Activated effector memory CD4-positive, alpha-beta T cell treated with Interleukin-2 at 50 U/mL for 16 hours (primary cell): Measurements from ENCODE around the gene TMEM198.
A peak's percentile ranks its signal among the peaks of the same experiment; 100 is the strongest.

Experiments
- DNase-seq: peaks from one replicate; pipeline ENCODE4 v3.0.0-alpha.2; 2020

The TMEM198 gene

DNA sequence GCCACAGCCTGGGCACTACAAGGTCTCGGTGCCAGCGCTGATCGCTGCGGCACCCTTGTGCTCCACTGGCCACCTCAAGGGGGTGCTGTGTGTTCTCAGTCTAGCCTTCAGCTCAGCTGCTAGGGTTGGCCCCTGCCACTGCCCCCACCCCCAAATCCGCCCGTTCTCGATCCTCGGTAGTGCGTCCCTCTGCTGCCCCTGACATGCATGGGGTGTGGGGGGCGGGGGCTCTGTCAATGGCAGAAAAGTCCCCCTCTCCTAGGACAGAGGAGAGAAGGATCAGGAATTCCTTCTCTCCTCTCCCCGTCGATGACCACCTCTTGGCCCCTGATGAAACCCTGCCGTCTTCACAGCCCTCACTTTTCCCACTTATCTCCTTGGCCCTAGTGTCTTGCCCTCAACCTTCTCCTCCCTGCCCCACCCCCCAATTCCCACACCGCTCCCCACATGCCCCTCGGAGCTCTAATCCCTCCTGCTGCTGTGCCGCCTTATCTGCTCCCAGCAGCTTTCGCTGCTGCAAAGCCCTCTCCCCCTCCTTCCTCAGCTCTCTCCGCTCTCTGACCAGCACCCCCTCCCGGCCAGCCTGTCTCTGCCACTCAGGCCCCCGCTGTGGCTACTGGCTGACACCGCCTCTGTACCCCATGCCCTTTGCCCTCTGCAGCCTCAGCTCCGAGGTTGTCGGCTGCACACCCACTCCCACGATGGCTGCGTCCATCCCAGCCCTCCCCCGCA, 33.9 kb upstream of the TMEM198 start:
- DNase-seq, result peak; percentile 30

DNA sequence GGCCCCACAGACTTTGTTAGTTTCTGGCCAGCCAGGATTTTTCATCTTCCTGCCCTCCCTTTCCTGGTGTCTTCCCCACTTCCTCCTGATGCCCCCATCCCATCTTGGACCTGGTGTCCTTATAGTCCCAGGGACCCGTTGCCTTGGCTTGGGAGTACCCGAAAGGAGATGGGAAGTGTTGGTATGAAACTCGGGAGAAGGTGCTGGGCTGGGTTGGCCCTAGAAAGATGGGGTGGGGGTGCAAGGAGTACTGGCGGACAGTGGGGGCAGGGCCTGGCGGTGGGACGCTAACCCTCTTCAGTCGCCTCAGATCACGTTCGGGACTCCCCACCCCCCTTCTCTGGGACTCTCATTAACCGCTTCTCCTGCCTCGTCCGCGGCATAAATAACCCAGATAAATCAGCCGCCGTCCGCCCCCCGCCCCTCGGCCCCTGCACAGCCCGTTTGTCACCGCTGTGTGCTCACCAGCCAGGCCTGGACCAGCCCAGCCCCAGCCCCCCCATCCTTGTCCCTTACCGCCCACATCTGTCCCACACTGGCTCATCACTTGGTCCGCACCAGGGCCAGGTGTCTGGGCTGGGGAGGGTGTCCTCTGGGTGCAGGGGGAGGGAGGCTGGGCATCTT, 33.2 kb upstream of the TMEM198 start:
- no peak for DNase-seq

DNA sequence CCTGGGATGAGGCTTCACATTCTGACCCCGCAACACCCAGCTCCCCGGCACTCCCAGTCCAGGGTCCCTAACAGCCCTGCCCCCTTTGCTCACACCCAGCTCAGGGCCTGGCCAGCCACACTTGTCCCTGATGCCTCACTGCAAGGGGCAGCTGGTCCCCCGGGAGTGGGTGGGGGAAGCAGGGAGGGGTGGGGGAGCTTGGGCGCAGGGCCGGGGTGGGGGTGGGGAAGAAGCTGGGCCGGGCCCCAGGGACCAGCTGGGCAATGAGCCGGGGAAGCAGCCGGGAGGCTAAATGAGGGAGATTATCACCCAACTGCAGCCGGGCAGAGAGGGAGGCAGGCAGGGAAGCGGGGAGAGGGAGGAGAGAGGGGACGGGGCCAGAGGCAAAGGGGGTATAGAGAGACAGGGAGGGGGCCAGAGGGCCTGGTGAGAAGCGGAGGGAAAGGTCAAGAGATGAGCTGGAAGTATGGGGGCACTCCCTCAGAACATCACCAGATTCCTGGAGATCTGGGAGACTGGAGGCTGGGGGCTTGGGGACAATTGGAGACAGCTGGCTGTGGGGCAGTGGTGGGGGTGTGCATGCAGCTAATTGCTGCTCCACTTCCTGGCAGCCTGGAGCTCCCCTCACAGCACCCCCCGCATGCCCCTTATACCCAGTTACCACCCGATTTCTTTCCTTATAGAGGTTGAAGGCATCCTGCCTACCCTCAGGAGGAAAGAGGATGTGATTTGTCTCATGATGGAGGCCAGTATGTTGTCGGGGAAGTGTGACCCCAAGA, 32.1 kb upstream of the TMEM198 start:
- DNase-seq, result no peak

DNA sequence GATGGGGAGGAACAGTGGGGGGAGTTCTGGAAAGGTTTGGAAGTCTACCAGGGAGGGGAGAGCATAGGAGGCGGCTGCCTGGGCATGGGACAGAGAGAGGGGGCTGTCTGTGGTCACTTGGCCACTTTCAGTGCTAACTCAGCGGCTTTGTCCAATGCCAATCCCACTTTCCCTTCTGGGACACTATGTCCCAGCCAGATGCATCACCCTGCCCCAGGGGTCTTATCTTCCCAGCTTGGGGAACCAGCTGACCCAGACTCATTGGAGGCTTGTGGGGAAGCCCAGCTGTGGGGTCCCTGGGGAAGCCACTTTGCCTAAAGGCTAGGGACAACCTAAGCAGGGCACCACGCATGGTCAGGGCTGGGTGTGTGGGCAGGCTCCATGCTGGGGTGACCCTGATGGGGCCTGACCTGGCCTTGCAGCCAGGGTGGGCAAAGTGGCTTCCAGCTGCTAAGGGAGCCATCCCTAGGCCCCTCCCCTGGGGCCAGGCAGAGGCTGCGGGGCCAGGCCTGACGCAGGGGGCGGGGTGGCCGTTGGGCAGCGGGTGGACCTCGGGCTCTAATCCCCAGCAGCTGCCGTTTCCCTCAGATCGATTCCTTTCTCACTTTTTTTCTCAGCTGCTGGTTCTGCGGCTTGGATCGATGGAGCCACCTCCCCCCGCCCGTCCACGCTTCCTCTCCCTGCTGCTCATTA, 31.2 kb upstream of the TMEM198 start:
- no peak for DNase-seq

DNA sequence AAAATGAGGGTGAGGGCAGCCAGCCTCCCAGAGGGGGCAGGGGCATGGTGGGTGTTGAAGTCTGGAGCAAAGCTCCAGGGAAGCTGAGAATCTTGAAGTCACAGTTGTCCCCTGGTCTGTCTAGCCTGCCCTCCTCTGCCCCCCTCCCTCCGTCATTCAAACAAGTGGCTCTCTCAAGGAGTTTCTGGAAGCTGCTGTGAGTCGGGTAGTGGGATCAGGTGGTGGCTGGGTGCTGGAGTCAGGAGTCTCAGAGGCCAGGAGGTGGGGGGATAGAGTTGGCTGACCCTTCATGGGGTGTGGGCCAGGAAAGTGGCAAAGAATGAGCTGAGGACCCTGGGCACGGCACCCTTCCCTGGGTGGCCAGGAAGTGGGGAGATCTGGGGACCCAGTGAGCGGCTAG, 30.0 kb upstream of the TMEM198 start:
- no peak for DNase-seq

DNA sequence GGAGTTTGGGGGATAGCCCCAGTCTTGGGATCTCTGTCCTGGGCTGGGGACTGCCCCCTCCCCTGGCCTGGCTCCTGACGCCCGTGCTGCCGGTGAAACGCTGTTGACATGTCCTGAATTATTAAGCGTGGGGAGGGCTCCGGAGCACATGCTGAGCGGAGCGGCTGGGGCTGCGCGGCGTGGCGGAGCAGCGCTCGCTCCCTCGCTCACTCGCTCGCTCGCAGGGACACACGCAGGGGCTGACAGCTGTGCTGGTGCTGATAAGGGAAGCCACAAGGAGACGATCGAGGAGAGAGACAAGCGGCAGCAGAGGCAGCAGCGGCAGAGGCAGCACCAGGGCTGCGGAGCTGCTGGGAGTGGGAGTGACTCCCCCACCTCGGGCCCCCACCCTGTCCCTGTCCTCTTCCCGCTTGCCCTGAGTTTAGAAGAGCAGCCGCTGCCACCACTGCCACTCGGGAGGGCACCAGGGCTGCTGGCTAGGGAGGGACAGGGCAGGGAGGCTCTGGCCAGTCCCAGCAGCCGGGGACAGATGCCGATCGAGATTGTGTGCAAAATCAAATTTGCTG, 29.5 kb upstream of the TMEM198 start, which contains the start of gene ASIC4:
Gene ASIC4, plus strand, starts transcription at position 287 of the 566 bp plus-strand sequence. Its CDS starts 243 bp downstream, at position 530.
- DNase-seq, result no peak

DNA sequence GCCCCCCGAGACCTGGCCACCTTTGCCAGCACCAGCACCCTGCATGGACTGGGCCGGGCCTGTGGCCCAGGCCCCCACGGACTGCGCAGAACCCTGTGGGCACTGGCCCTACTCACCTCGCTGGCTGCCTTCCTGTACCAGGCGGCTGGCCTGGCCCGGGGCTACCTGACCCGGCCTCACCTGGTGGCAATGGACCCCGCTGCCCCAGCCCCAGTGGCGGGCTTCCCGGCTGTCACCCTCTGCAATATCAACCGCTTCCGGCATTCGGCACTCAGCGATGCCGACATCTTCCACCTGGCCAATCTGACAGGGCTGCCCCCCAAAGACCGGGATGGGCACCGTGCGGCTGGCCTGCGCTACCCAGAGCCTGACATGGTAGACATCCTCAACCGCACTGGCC, 29.0 kb upstream of the TMEM198 start:
- DNase-seq, result no peak

DNA sequence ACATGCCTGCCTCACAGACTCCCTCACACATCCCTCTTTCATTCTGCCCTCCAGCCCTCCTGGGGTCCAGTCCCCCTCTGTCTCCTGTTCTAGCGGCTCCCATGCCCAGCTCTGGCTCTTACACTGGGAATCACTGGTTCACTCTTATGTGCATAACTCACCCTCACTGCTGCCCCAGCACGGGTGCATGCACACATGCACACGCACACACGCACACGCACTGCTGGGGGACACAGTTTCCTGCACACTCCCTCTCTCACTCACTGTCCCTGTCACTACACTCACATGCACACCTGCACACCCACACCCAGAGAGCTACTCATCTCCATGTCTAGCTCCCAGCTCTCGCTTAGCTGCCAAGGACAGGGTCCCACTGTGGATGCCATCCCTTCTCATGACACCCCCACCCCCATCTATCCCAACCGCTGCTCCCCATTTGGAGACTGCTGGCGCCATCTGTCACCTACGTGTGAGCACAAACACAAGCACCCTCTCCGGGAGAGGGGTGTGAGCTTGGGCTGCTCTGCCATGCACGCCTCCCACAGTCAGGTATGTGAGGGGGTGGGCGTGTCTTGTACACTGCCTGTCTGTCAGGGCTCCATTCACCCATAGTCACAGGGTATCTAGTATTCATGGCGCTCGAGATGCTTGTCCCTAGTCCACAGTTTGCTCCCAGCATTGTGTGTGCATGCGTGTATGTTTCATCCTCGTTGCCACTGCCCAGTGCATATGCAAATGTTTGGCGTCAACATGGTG, 27.8 kb upstream of the TMEM198 start:
- no peak for DNase-seq

DNA sequence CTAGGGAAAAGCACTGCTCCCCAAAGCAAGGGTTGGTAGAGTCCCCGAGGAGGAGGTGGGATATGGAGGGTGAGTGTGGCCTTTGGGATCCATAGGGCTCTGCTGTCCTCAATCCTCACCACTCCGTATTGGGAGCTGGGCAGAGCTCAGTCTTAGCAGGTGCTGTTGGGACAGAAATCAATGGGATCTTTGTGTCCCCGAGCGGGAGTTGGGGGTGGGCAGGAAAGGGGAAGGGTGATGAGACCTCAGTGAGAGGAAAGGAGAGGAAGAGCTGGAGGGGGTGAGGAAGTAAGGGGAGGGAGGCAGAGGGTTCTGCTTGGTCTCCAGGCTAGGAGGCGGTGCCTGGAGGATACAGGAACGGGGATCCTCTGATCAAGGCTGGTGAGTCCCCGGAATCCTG, 26.9 kb upstream of the TMEM198 start:
- DNase-seq, result no peak

DNA sequence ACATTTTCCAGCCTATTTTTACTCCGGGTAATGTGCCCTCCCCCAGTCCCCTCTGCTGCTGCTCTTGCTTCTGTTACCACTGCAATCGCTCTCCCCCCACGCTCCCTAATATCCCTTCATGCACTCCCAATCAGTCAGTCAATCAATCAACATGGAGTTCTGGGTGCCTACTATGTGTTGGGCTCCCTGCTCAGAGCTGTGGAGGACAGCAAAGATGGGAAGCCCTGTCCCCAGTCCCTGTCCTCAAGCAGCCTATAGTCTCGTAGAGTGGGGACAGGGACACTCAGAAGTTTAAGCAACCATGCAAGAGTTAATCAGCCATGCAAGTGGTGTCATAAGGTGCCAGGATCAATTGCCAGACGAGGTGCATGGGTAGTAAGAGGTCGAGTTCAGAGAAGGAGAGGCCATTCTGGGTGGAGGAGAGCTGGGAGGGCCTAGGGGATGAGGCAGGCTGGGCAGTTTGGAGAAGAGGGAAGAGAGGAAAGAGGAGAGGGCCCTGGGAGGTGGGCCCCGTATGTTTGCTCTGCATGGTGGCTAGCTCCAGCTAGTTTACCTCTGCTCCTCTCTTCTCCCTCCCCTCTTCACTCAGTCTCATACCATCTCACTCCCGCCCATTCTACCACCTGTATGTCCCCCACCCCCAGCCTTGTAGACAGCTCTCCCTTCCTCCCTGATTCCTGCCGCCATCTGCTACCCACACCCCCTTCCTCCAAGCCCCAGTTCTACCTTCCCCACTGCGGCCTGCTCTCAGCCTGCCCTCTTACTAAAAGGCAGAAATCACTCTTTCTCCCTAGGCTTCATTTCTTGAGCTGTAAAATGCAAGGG, 25.7 kb upstream of the TMEM198 start:
- DNase-seq, result no peak

DNA sequence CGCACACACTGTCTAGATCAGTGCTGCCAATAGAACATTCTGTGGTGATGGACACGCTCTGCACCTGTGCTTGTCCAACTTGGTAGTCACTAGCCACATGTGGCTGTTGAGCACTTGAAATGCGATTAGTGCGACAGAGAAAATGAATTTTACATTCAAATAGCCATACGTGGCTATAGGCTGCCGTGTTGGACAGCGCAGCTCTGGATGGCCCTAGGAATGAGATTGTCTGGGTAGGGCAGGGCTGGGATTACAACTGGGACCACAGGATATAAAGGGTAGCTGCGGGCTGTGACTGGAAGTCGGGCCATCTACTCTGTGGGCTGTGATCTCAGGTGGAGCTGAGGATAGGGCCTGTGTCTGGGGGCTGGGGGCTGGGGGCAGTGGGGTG, 24.3 kb upstream of the TMEM198 start:
- DNase-seq, result no peak

DNA sequence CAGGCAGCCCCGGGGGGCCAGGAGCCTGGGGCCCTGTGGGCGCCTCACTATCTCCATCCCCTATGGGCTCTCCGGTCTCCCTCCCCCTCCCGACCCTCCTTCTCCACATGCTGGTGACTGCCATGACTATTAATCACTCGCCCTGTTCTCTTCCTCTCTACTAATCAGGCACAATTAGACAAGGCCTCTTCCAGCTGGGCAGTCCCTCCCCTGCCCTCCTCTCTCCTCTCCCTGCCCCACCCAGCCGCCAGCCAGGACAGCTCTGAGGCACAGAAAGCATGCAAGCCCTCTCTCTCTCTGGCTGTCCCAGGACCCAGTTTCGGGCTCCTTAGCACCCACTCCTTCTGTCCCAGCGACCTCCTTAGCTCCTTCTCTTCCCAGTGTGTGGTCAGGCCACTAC, 23.7 kb upstream of the TMEM198 start:
- no peak for DNase-seq

DNA sequence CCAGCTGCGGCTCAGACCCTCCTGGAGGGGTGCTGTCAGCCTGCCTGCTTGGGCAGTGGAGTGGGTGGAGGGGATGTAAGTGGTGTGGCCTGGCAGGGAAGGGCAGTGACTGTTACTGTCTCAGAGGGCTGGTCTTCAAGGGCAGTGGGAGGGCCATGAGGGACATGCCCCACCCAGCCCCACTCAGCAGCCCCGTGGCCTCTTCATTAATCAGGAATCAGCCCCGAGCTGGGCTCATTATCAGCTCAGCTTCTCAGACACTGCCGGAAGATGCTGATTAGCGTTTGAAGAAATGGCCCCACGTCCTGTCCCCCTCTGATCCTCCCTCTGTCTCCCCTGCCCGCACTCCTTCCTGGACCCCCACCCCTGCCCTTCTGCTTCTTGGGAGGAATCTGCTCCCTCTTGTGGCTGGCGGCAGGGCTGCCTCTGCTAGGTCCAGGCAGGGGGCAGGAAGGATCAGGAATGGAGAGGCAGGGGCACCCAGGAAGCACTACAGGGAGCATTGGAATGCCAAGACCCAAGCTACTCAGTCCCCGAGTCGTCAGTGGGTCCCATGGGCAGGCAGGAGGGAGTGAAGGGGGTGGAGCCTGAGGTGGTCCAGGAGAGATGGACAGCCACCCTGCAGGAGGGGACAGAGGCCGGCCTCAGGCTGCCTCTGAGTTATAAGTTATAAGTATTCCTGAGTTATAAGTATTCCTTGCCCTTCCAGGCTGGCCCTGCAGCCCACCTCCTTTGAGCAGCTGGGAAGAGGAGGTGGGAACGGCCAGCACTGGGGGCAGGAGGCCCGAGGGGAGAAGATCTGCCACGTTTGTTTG, 22.6 kb upstream of the TMEM198 start:
- DNase-seq, result no peak

DNA sequence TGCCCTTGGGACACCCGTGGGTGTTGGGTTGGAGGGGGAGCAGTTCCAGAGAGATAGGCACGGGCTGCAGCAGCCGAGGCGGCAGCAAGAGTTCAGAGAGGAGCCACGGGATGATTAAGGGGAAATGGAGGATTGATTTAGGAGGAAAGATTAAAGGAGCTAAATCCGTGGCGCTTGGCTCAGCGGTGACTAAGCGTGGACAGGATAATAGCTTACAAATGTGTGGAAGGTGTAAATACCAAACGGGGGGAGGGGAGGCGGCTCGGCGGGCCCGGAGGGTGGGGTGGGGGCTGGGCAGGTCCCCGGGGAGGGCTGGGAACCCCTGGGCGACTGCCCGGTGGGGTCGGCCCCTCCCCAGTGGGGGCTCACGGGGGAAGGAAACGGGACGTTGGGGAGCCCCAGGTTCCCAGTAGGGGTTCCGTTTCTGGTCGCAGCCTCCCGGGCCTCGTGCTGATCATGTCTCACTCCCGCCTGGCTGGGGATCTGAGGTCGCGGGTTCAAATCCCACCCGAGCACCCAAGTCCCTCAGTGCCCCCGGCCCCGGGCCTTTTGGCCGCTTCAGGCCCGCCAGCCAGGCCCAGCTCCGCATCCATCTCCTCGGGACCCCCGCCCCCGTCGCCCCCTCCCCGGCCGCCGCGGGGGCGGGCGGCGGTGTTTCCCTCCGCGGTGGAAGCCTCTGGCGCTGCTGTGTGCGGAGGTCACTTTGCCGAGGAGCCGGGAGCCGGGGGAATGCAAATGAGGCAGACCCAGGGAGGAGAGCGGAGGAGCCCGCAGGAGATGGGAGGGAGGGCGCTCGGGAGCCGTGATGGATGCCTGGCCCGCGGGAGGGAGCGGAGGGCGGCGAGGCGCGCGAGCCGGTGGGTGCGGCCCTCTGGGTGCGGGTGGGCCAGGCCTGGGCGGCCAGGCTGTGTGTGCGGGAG, 21.5 kb upstream of the TMEM198 start:
- DNase-seq, result no peak

DNA sequence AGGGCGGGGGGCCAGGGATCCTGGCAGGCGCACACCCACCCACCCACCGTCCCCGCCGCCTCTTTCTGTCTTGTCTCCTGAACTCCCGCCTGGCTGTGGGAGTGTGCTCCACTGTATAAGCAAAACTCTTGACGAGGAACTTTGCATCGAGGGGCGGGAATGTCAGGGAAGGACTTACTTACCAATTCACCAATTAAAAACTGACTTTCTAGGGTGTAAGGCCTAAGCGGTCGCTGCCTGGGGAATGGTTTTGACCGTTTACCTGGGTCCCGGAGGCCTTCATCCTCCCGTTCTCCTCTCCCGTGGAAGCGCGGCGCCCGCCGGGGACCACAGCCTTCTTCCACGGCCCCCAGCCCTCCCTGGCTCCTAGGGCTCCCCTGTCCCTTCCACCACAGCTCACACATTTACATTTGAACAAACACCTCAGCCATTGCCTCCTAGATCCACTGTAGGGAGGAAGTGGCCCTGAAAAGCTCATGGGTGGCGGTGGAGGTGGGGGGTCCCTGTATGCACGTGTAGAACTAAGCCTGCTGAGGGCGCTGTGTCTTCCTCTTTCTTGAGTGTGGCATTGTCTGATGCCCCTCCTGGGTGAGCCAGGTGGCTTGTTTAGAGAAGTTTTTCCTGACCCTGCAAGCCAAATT, 20.7 kb upstream of the TMEM198 start:
- no peak for DNase-seq

DNA sequence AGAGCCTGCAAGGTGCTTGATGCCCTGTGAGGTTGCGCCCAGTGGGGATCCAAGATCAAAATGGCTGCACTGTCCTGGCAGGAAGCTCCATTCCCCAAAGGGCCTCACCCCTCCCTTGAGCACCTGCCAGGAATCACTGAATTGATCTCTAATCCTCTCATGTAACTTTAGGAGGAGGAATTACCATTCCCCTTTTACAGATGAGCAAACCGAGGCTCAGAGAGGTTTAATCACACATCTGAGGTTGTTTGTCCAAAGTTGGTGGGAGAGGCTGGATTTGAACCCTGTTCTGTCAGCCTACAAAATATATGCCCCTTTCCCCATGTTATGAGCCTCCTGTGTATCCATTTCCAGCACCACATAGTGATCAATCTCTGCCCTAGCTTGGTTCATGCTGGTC, 19.0 kb upstream of the TMEM198 start:
- no peak for DNase-seq

DNA sequence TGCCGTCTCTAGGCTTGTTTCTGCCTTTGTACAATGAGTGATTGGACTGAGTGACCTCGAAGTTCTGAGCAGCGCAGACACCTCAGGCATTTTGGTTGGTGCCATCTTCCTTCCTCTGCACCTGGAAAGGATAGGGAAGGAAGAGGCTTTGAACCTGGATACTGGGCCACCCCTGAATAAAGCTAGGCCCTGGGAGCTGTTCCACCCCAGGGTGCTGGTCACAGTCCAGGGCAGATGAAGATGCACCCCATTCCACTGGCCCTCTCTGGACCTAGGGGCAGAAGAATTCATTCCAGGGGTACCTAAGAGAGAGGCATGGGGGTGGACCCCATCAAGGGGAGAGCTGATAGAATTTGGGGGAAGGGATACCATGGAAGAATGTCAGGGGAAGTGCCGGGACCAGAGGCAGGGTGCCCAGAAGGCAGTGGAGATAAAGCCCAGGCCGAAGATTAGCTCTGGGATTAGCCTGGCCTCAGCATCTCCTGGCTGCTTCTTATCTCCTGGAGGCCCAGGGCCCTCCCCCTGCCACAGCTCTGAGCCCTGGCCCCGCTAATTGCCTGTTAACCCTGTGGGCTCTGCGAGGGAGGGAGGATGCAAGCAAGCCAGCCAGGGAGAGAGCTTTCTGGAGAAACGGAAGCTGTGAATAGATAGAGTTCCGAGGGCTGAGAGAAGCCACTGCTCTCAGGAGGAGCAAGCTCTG, 18.1 kb upstream of the TMEM198 start:
- no peak for DNase-seq
